GM03348 (cell line): ENCODE data around the gene ACOT9.
"Not testable (repeated sequence)": the region's sequence is repeated elsewhere in the genome, so short reads cannot be mapped to it uniquely, and the experiment has no call there.

Experiments
- DNase-seq: peaks from one replicate; pipeline ENCODE4 v3.0.0; 2012; ENCODE audit warnings: low spot score

The ACOT9 gene

DNA sequence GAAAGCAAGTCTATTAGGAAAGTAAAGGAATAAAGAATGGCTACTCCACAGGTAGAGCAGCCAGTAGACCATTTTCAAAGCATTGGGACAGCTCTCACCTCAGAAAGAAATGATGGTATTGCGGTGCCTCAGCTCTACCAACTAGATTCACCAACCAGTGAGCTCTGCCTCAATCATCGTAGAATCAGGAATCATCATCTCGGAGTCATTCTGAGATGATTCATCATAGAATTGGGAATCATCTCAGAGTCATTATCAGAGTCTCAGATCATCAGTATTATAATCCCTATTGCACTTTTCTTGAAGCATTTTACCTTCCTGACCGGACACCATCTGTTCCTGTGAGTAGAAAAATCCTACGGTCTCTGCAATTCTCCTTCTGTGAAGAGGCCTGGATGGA lies 22.4 kb upstream of the ACOT9 start:
- no peak for DNase-seq

DNA sequence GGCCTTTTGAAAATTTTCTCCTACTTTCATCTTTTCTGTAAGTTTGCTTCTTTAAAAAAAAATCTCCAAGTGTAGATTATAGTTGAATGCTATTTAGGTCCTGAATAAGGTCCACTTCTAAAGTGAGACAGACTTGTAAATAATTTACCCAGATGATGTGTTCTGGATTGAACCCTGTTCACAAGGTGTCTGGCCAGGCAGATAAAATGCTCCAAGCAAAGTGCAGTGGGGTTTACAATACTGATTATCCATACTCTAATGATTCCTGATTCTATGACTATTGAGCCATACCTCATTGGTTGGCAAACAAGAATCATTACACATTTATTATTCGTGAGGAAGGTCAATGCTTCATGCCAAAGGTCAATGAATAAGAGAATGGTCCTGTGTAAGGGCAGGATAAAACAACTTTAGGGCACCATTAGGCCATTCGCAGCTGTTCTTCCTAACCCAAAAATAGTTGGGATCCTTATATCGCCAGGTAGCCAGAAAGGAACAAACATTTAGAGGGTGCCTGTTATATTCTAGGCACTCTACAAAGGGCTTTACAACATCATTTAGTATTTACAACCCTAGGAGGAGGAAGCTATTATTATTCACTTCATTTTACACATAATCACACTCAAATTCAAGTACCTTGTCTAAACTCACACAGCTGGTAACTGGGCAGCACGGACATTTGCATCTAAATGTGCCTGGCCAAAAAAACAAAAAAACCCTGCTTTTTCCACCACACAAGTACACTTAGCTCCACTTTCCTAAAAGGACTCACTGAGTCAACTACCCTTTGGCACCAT lies 21.3 kb upstream of the ACOT9 start:
- no peak for DNase-seq

DNA sequence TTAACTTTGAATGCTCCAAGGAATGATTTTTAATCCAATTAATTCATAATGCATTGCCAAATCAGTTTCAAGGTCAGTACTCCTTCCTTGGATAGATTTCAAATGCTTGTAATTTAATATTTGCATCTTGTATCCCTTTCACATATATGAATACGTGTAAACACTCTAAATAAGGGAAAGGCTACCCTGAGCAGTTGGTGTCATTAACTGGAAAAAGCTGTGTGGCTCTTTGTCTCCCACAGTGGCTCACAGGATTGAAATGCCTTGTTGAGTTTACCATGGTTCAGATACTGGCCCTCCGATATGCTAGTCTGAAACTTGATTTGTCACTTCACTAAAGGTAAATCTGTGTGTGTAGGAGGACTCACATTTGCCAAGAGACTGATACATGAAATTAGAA lies 16.7 kb upstream of the ACOT9 start:
- no peak for DNase-seq

DNA sequence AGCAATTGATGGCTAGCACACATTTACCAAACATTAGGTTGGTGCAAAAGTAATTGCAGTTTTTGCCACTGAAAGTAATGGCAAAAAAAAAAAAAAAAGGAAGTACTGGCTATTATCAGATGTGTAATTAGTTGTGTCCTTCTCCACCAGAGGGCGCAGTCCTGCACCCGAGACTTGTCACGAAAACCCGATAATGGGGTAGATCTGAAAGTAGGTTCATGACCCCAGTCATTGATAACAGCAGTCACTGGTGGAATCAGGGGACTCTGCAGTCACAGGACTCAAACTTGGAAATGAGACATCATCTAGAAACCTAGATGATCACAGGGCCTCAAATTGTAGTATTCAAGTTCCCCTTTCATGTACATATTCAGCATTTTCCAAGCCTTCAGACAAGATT lies 13.1 kb upstream of the ACOT9 start:
- DNase-seq, result peak; percentile 43

DNA sequence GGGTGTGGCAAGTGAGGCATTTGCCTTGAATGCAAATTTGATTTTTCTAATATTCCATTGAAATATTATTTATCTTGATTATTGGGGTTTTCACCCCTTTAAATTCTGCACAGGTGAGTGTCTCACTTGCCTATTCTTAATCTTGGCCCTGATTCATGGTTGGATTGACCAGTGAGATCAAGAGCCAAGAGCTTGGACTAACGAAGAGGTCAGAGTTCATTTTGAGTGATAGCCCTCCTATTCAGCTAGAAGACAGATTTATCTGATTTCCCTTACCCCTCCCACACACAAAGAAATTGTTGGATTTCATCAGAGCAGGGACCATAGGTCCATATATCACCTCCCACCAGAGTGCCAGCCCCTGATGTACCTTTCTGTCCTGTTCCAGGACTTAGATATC lies 11.6 kb upstream of the ACOT9 start:
- no peak for DNase-seq

DNA sequence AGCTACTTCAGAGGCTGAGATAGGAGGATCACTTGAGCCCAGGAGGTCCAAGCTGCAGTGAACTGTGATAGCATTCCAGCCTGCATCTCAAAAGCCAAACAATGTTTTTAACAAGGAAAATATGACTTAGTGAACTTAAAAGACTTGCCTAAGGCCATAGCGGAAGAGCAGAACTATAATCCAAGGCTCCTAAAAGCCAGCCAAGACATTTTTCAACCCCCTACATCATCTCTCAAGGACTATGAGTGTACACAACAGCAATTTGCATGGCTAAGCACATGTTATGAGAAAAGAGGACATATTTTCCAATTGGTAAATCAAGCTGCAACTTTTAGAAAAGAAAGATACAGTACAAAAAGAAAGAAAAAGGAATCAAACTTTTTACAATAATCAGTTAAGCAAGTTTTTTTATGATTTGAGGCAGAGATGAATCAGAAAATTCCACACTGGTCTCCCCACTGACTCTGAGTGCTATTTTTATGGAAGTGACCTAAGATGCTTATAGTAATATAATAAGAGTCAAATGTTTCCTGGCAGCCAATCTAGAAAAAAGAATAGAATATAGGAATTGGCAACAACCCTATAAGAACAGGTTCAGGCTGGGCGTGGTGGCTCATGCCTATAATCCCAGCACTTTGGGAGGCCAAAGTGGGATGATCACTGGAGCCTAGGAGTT lies 9.8 kb upstream of the ACOT9 start:
- peak; percentile 53 for DNase-seq

DNA sequence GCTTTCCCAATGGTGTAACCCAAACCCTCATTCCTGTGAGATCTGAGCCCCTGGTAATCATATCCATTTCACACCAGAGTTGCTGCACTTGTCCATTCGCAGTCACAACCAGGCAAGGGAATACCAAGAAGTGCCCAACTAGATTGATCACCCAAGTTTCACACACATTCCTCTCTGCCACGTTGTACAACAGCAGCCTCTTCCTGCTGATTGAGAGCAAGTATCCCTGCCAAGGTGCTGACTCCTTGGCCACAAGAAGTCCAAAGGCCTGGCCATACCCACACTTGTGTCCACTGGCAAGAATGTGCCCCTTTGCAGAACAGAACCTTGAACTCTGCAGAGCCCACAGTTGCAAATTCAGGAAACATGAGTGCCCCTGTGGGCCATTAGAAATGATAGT lies 6.5 kb upstream of the ACOT9 start:
- no peak for DNase-seq

DNA sequence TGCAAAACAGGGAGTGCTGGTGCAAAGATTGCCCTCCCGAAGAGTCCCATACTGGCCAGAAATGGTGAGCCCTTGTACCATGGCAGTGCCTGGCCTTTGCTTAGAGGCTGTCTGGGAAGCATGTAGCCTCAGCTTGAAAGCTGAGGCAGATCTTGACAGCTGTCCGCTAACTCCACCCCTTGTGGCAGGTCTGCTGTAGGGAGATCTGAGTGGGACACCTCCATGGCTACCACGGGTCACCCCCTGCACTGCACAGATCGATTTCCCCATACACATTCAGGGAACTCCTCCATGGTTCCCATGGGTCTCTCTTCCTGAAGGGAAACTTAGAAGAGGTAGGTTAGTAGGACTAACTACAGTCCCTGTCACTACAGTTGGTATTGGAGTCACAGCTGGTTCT lies 6.1 kb upstream of the ACOT9 start:
- DNase-seq, result no peak

DNA sequence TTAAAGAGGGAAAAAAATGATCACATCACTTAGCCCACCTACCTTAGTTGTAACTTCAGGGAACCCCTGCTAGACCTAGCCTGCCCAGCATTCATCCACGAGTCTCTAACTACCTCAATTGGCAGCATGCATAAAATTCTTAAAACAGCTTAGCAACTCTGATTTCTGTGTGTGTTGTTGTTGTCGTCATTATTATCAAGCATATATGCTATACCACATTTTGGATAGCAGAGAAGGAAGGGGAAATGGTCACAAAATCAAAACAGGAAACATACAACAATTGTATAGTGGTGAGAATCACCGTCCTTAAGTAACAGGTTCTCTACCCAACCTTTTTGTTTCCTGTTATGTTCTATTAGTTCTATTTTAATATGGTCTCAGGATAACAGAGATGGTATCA lies 2.7 kb upstream of the ACOT9 start:
- no peak for DNase-seq

DNA sequence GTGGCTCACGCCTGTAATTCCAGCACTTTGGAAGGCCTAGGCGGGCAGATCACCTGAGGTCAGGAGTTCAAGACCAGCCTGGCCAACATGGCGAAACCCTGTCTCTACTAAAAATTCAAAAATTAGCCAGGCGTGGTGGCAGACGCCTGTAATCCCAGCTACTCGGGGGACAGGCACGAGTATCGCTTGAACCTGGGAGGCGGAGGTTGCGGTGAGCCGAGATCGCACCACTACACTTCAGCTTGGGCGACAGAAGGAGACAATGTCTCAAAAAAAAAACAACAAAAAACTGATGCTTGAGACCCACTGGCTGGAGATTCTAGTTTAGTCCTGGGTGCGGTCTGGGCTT lies 521 bp upstream of the ACOT9 start:
- DNase-seq, result not testable (repeated sequence)

DNA sequence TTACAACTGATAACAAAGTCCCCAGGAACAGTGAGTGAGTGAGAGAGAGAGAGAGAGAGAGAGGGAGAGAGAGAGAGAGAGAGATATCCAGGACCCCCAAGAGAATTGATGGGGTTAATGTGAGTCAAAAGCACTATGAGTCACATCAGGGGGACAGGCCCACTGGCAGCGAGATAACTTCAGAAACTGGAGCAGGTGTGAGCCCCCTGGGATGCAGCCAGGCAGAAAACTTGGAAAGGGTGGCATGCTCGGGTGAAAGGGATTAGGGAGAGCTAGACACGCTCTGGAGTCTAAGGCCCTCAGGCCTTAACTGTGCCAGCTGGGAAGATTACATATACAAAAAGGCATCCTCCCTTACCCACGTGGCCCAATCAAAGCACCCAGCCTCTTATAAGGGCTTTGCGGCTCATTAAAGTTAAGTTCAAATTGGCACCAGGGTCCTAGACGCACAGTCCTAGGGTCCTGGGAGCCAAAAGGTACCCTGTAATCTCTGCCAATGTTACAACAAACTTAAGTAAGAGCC lies 841 bp downstream of the ACOT9 start:
- peak; percentile 71 for DNase-seq

DNA sequence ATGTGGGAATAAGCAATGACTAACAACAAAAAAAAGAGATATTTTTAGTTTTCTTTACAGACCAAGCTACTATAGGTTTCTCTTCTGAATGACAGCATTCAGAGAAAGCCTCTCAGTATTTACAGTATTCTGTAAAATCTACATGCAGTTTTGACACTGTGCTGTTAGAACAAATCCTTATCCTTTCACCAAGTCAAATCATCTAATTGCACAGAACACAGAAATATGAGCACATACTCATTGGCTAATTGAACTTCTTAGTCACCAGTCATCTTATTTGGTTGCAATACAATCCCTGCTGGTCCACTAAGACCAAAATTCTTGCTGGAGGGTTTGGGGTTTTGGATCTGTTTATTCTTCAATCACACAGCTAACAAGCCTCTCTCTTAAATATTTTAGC lies 5.7 kb downstream of the ACOT9 start:
- peak; percentile 20 for DNase-seq

DNA sequence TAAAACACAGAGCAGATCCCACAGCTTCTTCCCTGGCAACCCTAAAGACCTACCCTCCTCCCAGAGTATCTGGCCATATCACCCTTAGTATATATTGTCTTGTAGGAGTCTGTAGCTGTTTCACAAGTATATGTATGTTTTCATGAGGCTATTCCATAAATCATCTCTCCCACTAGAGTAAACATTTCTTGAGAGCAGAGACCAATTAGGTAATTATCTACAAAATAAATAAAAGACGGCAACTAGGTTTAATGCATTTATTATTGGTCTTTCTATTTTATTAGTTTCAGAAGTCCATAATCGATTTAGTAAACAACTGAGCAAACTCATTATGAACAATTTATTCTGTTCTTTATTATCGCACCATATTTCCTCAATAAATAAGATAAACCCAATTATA lies 7.0 kb downstream of the ACOT9 start:
- DNase-seq, result no peak

DNA sequence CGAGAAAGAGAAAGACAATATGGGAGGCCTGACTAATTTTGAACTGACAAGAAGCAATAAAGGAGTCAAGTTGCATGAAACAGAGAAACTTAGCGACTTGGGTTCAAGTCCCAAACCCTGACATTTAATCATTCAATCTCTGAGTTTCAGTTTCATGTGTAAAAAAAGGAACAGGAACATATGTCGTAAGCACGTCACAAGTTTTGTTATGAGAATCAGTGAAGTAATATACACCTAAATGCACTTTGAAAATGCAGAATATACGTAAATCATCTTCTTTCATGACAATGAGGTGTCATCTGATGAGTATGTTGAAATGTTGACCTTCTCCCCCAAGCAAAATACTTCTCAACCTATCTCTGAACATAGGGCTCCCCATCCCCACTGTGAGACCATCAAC lies 10.4 kb downstream of the ACOT9 start:
- no peak for DNase-seq

DNA sequence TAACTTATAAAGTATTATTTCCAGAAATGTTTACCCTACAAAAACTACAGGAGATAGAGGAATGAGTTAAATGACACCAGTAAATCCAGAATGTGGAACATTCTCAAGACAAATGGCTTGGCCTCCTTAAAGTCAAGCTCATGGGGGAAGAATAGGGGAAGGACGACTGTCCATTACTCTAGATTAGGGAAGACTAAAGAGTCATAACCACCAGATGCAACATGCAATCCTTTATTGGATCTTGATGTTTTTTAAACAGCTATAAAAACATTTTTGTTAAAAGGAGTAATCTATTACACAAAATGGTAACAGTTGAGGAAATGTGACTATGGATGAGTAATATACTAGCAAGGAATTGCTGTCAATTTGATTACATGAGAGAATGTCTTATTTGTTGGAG lies 11.1 kb downstream of the ACOT9 start:
- DNase-seq, result no peak

DNA sequence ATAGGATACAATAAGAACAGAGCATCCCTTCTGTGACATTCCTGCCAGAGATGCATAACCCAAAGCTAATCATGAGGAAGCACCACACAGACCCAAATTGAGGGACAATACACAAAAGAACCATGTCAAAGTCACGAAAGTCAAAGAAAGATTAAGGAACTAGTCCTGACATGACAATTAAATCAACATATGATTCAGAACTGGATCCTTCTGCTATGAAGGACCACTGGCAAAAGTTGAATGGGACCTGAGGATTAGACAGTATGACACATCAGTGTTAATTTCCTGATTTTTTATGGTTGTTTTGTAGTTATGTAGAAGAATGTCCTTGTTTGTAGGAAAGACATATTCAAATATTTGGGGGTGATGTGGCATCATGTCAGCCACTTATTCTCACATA lies 13.9 kb downstream of the ACOT9 start:
- no peak for DNase-seq

DNA sequence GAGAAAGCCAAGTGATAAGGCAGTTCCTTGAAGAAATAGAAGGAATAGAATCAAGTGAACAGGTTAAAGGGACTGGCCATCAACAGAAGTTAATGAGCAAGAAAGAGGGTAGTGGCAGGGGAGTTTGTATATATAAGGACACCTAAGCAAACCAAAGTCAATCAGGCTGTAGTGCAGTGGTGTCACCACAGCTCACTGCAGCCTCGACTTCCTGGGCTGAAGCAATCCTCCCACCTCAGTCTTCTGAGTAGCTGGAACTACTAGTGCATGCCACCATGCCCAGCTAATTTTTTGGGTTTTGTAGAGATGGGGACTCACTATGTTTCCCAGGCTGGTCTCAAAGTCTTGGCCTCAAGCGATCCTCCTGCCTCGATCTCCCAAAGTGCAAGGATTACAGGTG lies 15.9 kb downstream of the ACOT9 start:
- no peak for DNase-seq

DNA sequence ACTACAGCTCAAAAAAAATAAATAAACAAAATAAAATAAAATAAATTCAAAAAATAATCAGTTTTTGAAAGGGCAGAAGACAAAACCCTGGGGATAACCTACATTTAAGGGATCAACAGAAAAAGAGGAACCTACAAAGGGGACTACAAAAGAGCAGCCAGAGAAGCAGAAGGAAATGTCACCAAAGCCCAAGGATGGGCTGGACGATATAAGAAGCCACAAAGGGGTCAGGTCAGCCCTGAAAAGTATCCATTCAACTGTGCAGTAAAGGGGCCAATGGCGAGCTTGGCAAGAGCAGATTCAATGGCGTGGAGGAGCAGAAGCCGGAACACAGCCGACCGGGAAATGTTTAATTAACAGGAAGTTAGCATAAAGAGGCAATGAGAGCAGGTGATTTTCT lies 16.9 kb downstream of the ACOT9 start:
- no peak for DNase-seq

DNA sequence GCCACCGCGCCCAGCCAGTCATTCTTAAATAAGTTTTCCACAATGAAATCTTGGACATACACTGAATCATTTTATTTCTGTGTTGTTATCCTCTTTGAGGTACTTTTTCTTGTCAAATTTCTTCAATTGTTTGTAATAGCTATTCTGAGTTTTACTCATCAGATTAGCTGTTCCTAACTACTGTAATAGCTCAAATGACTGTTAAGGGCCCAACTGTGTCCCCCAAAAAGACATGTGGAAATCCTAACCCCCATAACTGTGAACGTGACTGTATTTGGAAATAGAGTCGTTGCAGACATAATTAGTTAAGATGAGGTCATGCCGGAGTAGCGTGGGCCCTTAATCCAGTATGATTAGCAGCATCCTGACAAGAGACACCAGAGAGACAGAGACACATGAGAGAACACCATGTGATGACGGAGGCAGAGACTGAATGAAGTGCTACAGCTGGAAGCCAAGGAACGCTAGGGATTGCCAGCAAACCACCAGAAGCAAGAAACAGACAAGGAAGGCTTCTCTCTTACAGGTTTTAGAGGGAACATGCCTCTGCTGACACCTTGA lies 22.9 kb downstream of the ACOT9 start:
- no peak for DNase-seq

DNA sequence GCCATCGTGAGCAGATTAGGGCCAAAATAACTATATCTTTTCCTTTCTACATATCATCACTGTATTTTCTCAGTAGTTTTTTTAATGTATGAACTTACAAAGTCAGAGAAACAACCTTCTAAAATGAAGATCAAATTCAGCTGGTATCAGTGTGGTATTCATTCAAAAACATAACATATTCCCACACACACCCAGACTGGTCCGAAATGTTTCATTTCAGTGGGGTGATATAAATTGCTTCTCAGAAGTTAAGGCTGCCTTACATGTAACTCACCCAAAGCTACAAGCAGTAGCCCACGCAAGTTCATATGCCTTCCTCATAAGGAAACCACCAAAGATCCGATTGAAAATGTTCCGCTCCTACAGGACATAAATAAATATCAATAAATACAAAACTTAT lies 37.8 kb downstream of the ACOT9 start:
- no peak for DNase-seq

DNA sequence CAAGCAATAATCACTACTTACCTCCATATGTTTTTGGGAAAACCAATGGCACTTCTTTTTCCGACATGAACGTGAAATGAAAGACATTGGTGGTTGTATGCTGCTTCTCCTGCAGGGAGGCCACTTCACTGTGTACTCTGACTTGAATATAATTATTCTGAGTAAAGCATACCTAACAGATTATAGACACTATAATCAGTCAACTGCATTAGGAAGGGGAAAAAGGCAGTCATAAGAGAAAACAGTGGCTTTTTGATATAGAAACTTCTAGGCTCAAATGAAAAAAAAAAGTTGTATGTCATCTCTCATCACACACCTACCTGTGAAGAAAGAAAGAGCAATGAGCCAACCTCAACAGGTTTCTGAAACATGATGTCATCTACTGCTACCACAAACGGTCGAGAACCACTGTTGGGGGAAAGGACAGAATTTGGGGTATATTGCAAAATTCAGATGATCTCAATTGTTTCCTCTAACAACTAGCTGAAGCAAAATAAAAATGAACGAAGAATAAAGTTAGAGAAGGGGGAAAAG lies 38.3 kb downstream of the ACOT9 start:
- DNase-seq, result no peak

DNA sequence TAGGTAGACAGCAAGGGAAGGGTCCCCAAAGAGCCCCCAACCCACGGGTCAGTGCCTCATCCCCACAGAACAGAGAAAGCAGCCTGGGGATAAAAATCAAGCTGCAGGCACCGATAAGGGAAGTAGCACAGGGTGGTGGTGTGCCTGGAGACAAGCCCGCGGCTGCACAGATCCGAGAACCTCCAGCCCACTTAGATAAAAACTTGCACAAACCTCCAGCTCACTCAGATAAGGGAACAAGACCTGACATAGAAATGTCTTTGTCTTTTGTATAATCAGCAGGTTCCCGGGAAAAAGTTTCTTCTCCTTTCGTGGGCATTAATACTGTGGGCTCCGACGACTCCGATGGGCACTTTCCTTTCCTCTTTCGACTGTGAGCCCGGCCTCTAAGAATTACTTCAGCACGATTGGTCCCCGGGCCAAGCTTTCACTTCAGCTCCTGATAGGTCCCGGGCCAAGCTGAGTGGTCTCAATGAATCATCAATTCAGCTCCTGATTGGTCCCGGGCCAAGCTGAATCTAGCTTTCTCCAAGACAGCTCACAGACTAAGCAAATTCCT lies 43.4 kb downstream of the ACOT9 start:
- DNase-seq, result no peak

DNA sequence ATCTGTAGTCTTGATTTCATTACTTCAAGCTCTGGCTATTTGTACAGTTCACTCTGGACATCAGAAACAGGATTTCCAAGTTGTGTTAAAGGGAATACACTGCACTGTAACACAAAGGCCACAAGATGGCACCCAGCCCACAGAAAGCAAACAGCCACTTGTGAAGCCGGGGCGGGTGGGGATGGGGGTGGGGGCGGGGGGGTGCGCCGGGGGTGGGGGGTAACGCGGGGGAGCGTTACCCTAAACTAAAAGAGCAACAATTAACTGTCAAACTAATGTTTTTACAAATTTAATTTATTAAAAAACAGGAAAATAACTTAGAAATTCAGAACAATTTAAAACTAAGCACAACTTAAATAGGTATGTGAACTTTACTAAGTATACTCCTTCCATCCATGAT lies 48.5 kb downstream of the ACOT9 start:
- DNase-seq, result peak; percentile 62
